Dendritic cell treated with granulocyte-macrophage colony-stimulating factor and Interleukin-4, amounts not matched to agents 40 ng/mL and 50 ng/mL, for 4 days (primary cell): Measurements from ENCODE around the gene ZNF574.
A peak's percentile ranks its signal among the peaks of the same experiment; 100 is the strongest.
"Not testable (repeated sequence)": the region's sequence is repeated elsewhere in the genome, so short reads cannot be mapped to it uniquely, and the experiment has no call there.

Source experiments
- H3K27ac Mint-ChIP-seq: one replicate; pipeline ENCODE4 v1.8.0; 2022; ENCODE audit warnings: mild to moderate bottlenecking, mixed read lengths
- H3K27me3 Mint-ChIP-seq: one replicate; pipeline ENCODE4 v1.8.0; 2022; ENCODE audit warnings: mild to moderate bottlenecking, mixed read lengths
- H3K36me3 Mint-ChIP-seq: one replicate; pipeline ENCODE4 v1.8.0; 2022; ENCODE audit warnings: low read depth, mixed read lengths
- H3K4me1 Mint-ChIP-seq: one replicate; pipeline ENCODE4 v1.8.0; 2022; ENCODE audit warnings: low read depth, mixed read lengths
- H3K4me3 Mint-ChIP-seq: one replicate; pipeline ENCODE4 v1.8.0; 2022; ENCODE audit warnings: mild to moderate bottlenecking, moderate library complexity, mixed read lengths
- H3K9me3 Mint-ChIP-seq: one replicate; pipeline ENCODE4 v1.8.0; 2022; ENCODE audit warnings: mixed read lengths
- intact Hi-C: fragments of 100-400 bp; cut with micrococcal nuclease; formaldehyde crosslinking; loops from one replicate; pipeline ENCODE4 v1.15.0; 2022

The ZNF574 gene

GRCh38 chr19:42075616-42076379 is at the start of gene ZNF574:
TSS of gene ZNF574 (plus strand) at chr19:42076166. CDS start at chr19:42078607, 2,441 bp downstream.
- Mint-ChIP-seq H3K27ac (peak within 1 kb of the TSS; percentile 99), H3K9me3 (no peaks in the 10 kb centered on the region), H3K4me3 (peak within 1 kb of the TSS; percentile 98), H3K27me3 (peaks cover 5% of the 10 kb centered on the region), H3K4me1 (peaks cover 32% of the 10 kb centered on the region), H3K36me3 (peaks cover 52% of the 10 kb centered on the region)
- intact Hi-C loops: loop anchor here (1.0 kb wide), 1 partner anchor 167 kb away; the partner anchor contains the start of gene GSK3A

- Mint-ChIP-seq H3K9me3 (no peaks in the 10 kb centered on the region), H3K4me1 (no peaks in the 10 kb centered on the region), H3K36me3 (no peaks in the 10 kb centered on the region), H3K27me3 (no peaks in the 10 kb centered on the region), H3K27ac (no peak overlapping the region), H3K4me3 (no peak overlapping the region)
- intact Hi-C loops: no loop called here
These were observed 47.4 kb upstream of the ZNF574 start for GRCh38 chr19:42028304-42029216.

GRCh38 chr19:42030645-42031440 is 45.1 kb upstream of the ZNF574 start:
- intact Hi-C loops: no loop called here
- H3K27me3 Mint-ChIP-seq: no peaks in the 10 kb centered on the region
- no peak overlapping the region for H3K27ac Mint-ChIP-seq
- no peaks in the 10 kb centered on the region for H3K9me3 Mint-ChIP-seq
- no peak overlapping the region for H3K4me3 Mint-ChIP-seq
- no peaks in the 10 kb centered on the region for H3K4me1 Mint-ChIP-seq
- no peaks in the 10 kb centered on the region for H3K36me3 Mint-ChIP-seq

GRCh38 chr19:42032431-42032830 is 43.5 kb upstream of the ZNF574 start:
- Mint-ChIP-seq H3K27ac (no peak overlapping the region), H3K9me3 (no peaks in the 10 kb centered on the region), H3K27me3 (no peaks in the 10 kb centered on the region), H3K4me3 (no peak overlapping the region), H3K36me3 (no peaks in the 10 kb centered on the region), H3K4me1 (no peaks in the 10 kb centered on the region)
- intact Hi-C loops: no loop called here

GRCh38 chr19:42033413-42033812 is 42.6 kb upstream of the ZNF574 start:
- no peak overlapping the region for H3K4me3 Mint-ChIP-seq
- no peaks in the 10 kb centered on the region for H3K27me3 Mint-ChIP-seq
- H3K4me1 Mint-ChIP-seq: no peaks in the 10 kb centered on the region
- H3K9me3 Mint-ChIP-seq: no peaks in the 10 kb centered on the region
- intact Hi-C loops: no loop called here
- H3K36me3 Mint-ChIP-seq: no peaks in the 10 kb centered on the region
- no peak overlapping the region for H3K27ac Mint-ChIP-seq

GRCh38 chr19:42034640-42035391 is 41.1 kb upstream of the ZNF574 start:
- H3K27ac Mint-ChIP-seq, H3K9me3 Mint-ChIP-seq, intact Hi-C loops, H3K4me3 Mint-ChIP-seq, H3K36me3 Mint-ChIP-seq, H3K4me1 Mint-ChIP-seq, H3K27me3 Mint-ChIP-seq: not testable (repeated sequence)

GRCh38 chr19:42037649-42038048 is 38.3 kb upstream of the ZNF574 start:
- Mint-ChIP-seq H3K4me3 (no peak overlapping the region), H3K4me1 (no peaks in the 10 kb centered on the region), H3K27ac (no peak overlapping the region), H3K36me3 (no peaks in the 10 kb centered on the region), H3K9me3 (no peaks in the 10 kb centered on the region), H3K27me3 (no peaks in the 10 kb centered on the region)
- intact Hi-C loops: no loop called here

GRCh38 chr19:42038666-42039065 is 37.3 kb upstream of the ZNF574 start:
- Mint-ChIP-seq H3K27ac (no peak overlapping the region), H3K9me3 (no peaks in the 10 kb centered on the region), H3K27me3 (no peaks in the 10 kb centered on the region), H3K4me1 (no peaks in the 10 kb centered on the region), H3K36me3 (no peaks in the 10 kb centered on the region), H3K4me3 (no peak overlapping the region)
- intact Hi-C loops: no loop called here

- Mint-ChIP-seq H3K36me3 (no peaks in the 10 kb centered on the region), H3K4me1 (no peaks in the 10 kb centered on the region), H3K27ac (no peak overlapping the region), H3K9me3 (no peaks in the 10 kb centered on the region), H3K27me3 (no peaks in the 10 kb centered on the region), H3K4me3 (no peak overlapping the region)
- intact Hi-C loops: no loop called here
These were observed 35.9 kb upstream of the ZNF574 start for GRCh38 chr19:42040031-42040430.

- H3K36me3 Mint-ChIP-seq, H3K4me1 Mint-ChIP-seq, intact Hi-C loops, H3K4me3 Mint-ChIP-seq, H3K9me3 Mint-ChIP-seq, H3K27me3 Mint-ChIP-seq, H3K27ac Mint-ChIP-seq: not testable (repeated sequence)
These were observed 35.5 kb upstream of the ZNF574 start for GRCh38 chr19:42040491-42040890.

GRCh38 chr19:42042455-42043170 is 33.4 kb upstream of the ZNF574 start:
- intact Hi-C loops: no loop called here
- Mint-ChIP-seq H3K4me3 (no peak overlapping the region), H3K27me3 (no peaks in the 10 kb centered on the region), H3K9me3 (no peaks in the 10 kb centered on the region), H3K27ac (no peak overlapping the region), H3K36me3 (no peaks in the 10 kb centered on the region), H3K4me1 (no peaks in the 10 kb centered on the region)

GRCh38 chr19:42045575-42045974 is 30.4 kb upstream of the ZNF574 start:
- intact Hi-C loops: no loop called here
- H3K9me3 Mint-ChIP-seq: no peaks in the 10 kb centered on the region
- no peak overlapping the region for H3K4me3 Mint-ChIP-seq
- no peaks in the 10 kb centered on the region for H3K27me3 Mint-ChIP-seq
- H3K36me3 Mint-ChIP-seq: no peaks in the 10 kb centered on the region
- H3K27ac Mint-ChIP-seq: no peak overlapping the region
- H3K4me1 Mint-ChIP-seq: no peaks in the 10 kb centered on the region

- H3K4me3 Mint-ChIP-seq: no peak overlapping the region
- H3K4me1 Mint-ChIP-seq: no peaks in the 10 kb centered on the region
- H3K9me3 Mint-ChIP-seq: no peaks in the 10 kb centered on the region
- no peaks in the 10 kb centered on the region for H3K36me3 Mint-ChIP-seq
- H3K27me3 Mint-ChIP-seq: no peaks in the 10 kb centered on the region
- H3K27ac Mint-ChIP-seq: no peak overlapping the region
- intact Hi-C loops: no loop called here
These were observed 27.0 kb upstream of the ZNF574 start for GRCh38 chr19:42048992-42049391.
